Esophagus muscularis mucosa (tissue), 4 donors: Measurements from ENCODE around the gene PMM2.

Experiments used
- CTCF ChIP-seq, 3 experiments: fragments of 200-600 bp in 2 of 3; fragments of 450-650 bp in 1 of 3; sonication (generic) in 2 of 3; IDR thresholded peaks; one replicate each; pipeline ENCODE4 v1.5.1; 2017 to 2019; ENCODE audit warnings: antibody characterized with exemption in 3 of 3, mild to moderate bottlenecking in 2 of 3, moderate library complexity in 1 of 3
- EP300 ChIP-seq: sonication (generic); formaldehyde crosslinking; IDR thresholded peaks from one replicate; pipeline ENCODE4 v1.6.1; 2017; ENCODE audit warnings: antibody characterized with exemption
- POLR2A ChIP-seq: fragments of 450-650 bp; IDR thresholded peaks from one replicate; pipeline ENCODE4 v1.6.1; 2017; ENCODE audit warnings: antibody characterized with exemption, moderate library complexity, mild to moderate bottlenecking, low read depth
- POLR2AphosphoS5 ChIP-seq, 2 donors: sonication (generic); formaldehyde crosslinking; IDR thresholded peaks; one replicate each; pipeline ENCODE4 v1.6.1; 2017; ENCODE audit warnings: antibody characterized with exemption in 2 of 2

GRCh38 chr16:8872071-8872470 lies 74.4 kb downstream of the PMM2 start:
- no peak for TF ChIP-seq POLR2A
- TF ChIP-seq CTCF (IDR thresholded peaks at IDR 0.05), result no peak
- TF ChIP-seq EP300, result no peak
- TF ChIP-seq POLR2AphosphoS5 (IDR thresholded peaks at IDR 0.05), result no peak
